Testis (tissue), 2 donors: ENCODE measurements around the gene CCSER1.

Experiments used
- CTCF ChIP-seq, 3 experiments: fragments of 450-650 bp in 2 of 3; fragments of 200-600 bp in 1 of 3; sonication (generic) in 1 of 3; IDR thresholded peaks; one replicate each; pipeline ENCODE4 v1.5.1; 2016 to 2019; ENCODE audit warnings: antibody characterized with exemption in 3 of 3, mild to moderate bottlenecking in 2 of 3, moderate library complexity in 1 of 3
- POLR2A ChIP-seq: fragments of 450-650 bp; IDR thresholded peaks from one replicate; pipeline ENCODE4 v1.6.1; 2017; ENCODE audit warnings: antibody characterized with exemption, mild to moderate bottlenecking, moderate library complexity

- TF ChIP-seq CTCF (IDR thresholded peaks at IDR 0.05) (no peak), POLR2A (no peak)
These were observed 376.5 kb downstream of the CCSER1 start for GRCh38 chr4:90503677-90504076.
